MG63 (cell line): ENCODE results near the gene KCNT2. TPM values are rescaled to one million over a fixed set of nuclear protein-coding genes. Genes with fewer than 3 reads are reported as not detected.
"Not testable (repeated sequence)": the region's sequence is repeated elsewhere in the genome, so short reads cannot be mapped to it uniquely, and the experiment has no call there.

Experiments used
- DNase-seq: peaks from one replicate; pipeline ENCODE4 v3.0.0-alpha.2; 2020
- H3K27me3 ChIP-seq: fragments of 250-450 bp; sonication (Bioruptor Pico); 2 replicates; pipeline ENCODE4 v1.5.1; 2020; ENCODE audit warnings: mild to moderate bottlenecking, moderate library complexity
- H3K36me3 ChIP-seq: fragments of 250-450 bp; sonication (Bioruptor Pico); 2 replicates; pipeline ENCODE4 v1.5.1; 2020; ENCODE audit warnings: mild to moderate bottlenecking, moderate library complexity
- H3K4me3 ChIP-seq: fragments of 250-450 bp; sonication (Bioruptor Pico); 2 replicates; pipeline ENCODE4 v1.5.1; 2020; ENCODE audit warnings: mild to moderate bottlenecking, moderate library complexity
- H3K9me3 ChIP-seq: fragments of 250-450 bp; sonication (Bioruptor Pico); 2 replicates; pipeline ENCODE4 v1.5.1; 2020; ENCODE audit warnings: mild to moderate bottlenecking, moderate library complexity
- total RNA-seq: library from RNA; depleted of rRNA; stranded (reverse); fragments of >200 nt; shearing (Covaris generic); gene quantifications from 2 replicates; pipeline ENCODE4 v1.2.3, GENCODE V29; 2014; ENCODE audit warnings: low replicate concordance

The KCNT2 gene
- total RNA-seq, 1 experiment from 2014 or later, result 0.07 TPM

- DNase-seq, result no peak
- H3K36me3 ChIP-seq, result no peaks in the 10 kb centered on the region
- no peaks in the 10 kb centered on the region for H3K9me3 ChIP-seq
- no peaks in the 10 kb centered on the region for H3K27me3 ChIP-seq
- no peak overlapping the region for H3K4me3 ChIP-seq
Measured at GRCh38 chr1:196271212-196271947, 336.9 kb downstream of the KCNT2 start.

GRCh38 chr1:196263086-196263485 is 345.2 kb downstream of the KCNT2 start:
- H3K36me3 ChIP-seq, DNase-seq, H3K9me3 ChIP-seq, H3K4me3 ChIP-seq, H3K27me3 ChIP-seq: not testable (repeated sequence)

- Histone ChIP-seq H3K27me3 (no peaks in the 10 kb centered on the region), H3K9me3 (no peaks in the 10 kb centered on the region), H3K36me3 (no peaks in the 10 kb centered on the region), H3K4me3 (no peak overlapping the region)
- DNase-seq, result no peak
Measured at GRCh38 chr1:196260270-196260669, 348.0 kb downstream of the KCNT2 start.

- Histone ChIP-seq H3K9me3 (no peaks in the 10 kb centered on the region), H3K36me3 (no peaks in the 10 kb centered on the region), H3K27me3 (no peaks in the 10 kb centered on the region), H3K4me3 (no peak overlapping the region)
- no peak for DNase-seq
Measured at GRCh38 chr1:196259316-196259715, 348.9 kb downstream of the KCNT2 start.

- Histone ChIP-seq H3K27me3 (no peaks in the 10 kb centered on the region), H3K9me3 (no peaks in the 10 kb centered on the region), H3K4me3 (no peak overlapping the region), H3K36me3 (no peaks in the 10 kb centered on the region)
- DNase-seq, result no peak
Measured at GRCh38 chr1:196255762-196256161, 352.5 kb downstream of the KCNT2 start.

GRCh38 chr1:196229546-196229945 is 378.7 kb downstream of the KCNT2 start:
- Histone ChIP-seq H3K9me3 (no peaks in the 10 kb centered on the region), H3K36me3 (no peaks in the 10 kb centered on the region), H3K4me3 (no peak overlapping the region), H3K27me3 (no peaks in the 10 kb centered on the region)
- DNase-seq, result no peak

GRCh38 chr1:196214866-196215265 is 393.4 kb downstream of the KCNT2 start:
- Histone ChIP-seq H3K9me3 (peaks cover 2% of the 10 kb centered on the region; the same call in 1 of the 2 replicates), H3K36me3 (no peaks in the 10 kb centered on the region), H3K4me3 (no peak overlapping the region), H3K27me3 (no peaks in the 10 kb centered on the region)
- DNase-seq, result no peak

- H3K4me3 ChIP-seq, result no peak overlapping the region
- no peaks in the 10 kb centered on the region for H3K36me3 ChIP-seq
- no peaks in the 10 kb centered on the region for H3K9me3 ChIP-seq
- peak; percentile 5 for DNase-seq
- no peaks in the 10 kb centered on the region for H3K27me3 ChIP-seq
Measured at GRCh38 chr1:196209983-196210382, 398.3 kb downstream of the KCNT2 start.

GRCh38 chr1:196209265-196209664 is 399.0 kb downstream of the KCNT2 start:
- peak; percentile 2 for DNase-seq
- Histone ChIP-seq H3K4me3 (no peak overlapping the region), H3K36me3 (no peaks in the 10 kb centered on the region), H3K27me3 (no peaks in the 10 kb centered on the region), H3K9me3 (no peaks in the 10 kb centered on the region)

- no peak for DNase-seq
- H3K9me3 ChIP-seq, result no peaks in the 10 kb centered on the region
- no peaks in the 10 kb centered on the region for H3K27me3 ChIP-seq
Measured at GRCh38 chr1:196207612-196208217, 400.5 kb downstream of the KCNT2 start.

GRCh38 chr1:196205882-196206281 is 402.4 kb downstream of the KCNT2 start:
- Histone ChIP-seq H3K9me3 (no peaks in the 10 kb centered on the region), H3K27me3 (no peaks in the 10 kb centered on the region), H3K36me3 (no peaks in the 10 kb centered on the region), H3K4me3 (no peak overlapping the region)
- DNase-seq, result no peak

More at GRCh38 chr1:196207612-196208217, 400.5 kb downstream of the KCNT2 start:
- Histone ChIP-seq H3K36me3 (no peaks in the 10 kb centered on the region), H3K4me3 (no peak overlapping the region)

- DNase-seq, result no peak
- Histone ChIP-seq H3K9me3 (no peaks in the 10 kb centered on the region), H3K27me3 (no peaks in the 10 kb centered on the region), H3K4me3 (no peak overlapping the region), H3K36me3 (no peaks in the 10 kb centered on the region)
Measured at GRCh38 chr1:196196486-196196885, 411.8 kb downstream of the KCNT2 start.

GRCh38 chr1:196193896-196194559 is 414.2 kb downstream of the KCNT2 start:
- no peaks in the 10 kb centered on the region for H3K36me3 ChIP-seq
- DNase-seq, result no peak

GRCh38 chr1:196183941-196184340 is 424.3 kb downstream of the KCNT2 start:
- no peak for DNase-seq

More at GRCh38 chr1:196193896-196194559, 414.2 kb downstream of the KCNT2 start:
- H3K27me3 ChIP-seq, result no peaks in the 10 kb centered on the region
- no peaks in the 10 kb centered on the region for H3K9me3 ChIP-seq
- no peak overlapping the region for H3K4me3 ChIP-seq

GRCh38 chr1:196181594-196181878 is 426.7 kb downstream of the KCNT2 start:
- no peak for DNase-seq
- Histone ChIP-seq H3K36me3 (no peaks in the 10 kb centered on the region), H3K9me3 (peaks cover 2% of the 10 kb centered on the region; the same call in 1 of the 2 replicates), H3K27me3 (no peaks in the 10 kb centered on the region), H3K4me3 (no peak overlapping the region)

More at GRCh38 chr1:196183941-196184340, 424.3 kb downstream of the KCNT2 start:
- peaks cover 2% of the 10 kb centered on the region; the same call in 1 of the 2 replicates for H3K9me3 ChIP-seq
- no peaks in the 10 kb centered on the region for H3K36me3 ChIP-seq
- no peaks in the 10 kb centered on the region for H3K27me3 ChIP-seq
- H3K4me3 ChIP-seq, result no peak overlapping the region

- Histone ChIP-seq H3K4me3 (no peak overlapping the region), H3K27me3 (no peaks in the 10 kb centered on the region), H3K36me3 (no peaks in the 10 kb centered on the region), H3K9me3 (peaks cover 2% of the 10 kb centered on the region; the same call in 1 of the 2 replicates)
- DNase-seq, result peak; percentile 62
Measured at GRCh38 chr1:196180847-196181593, 427.2 kb downstream of the KCNT2 start.

GRCh38 chr1:196178083-196178635 is 430.1 kb downstream of the KCNT2 start:
- Histone ChIP-seq H3K4me3 (no peak overlapping the region), H3K9me3 (no peaks in the 10 kb centered on the region), H3K36me3 (no peaks in the 10 kb centered on the region), H3K27me3 (no peaks in the 10 kb centered on the region)
- DNase-seq, result no peak
